ENCODE results near the gene KY.

KY gene

GRCh38 chr3:134646086-134646485 lies 4.7 kb downstream of the KY start:
- no peak for DNase-seq (ENCODE audit: low read depth in 3 of 3, low spot score in 1 of 3)

- DNase-seq (ENCODE audit: low read depth in 3 of 3, low spot score in 1 of 3): no peak
Measured at GRCh38 chr3:134645515-134645914, 5.3 kb downstream of the KY start.

GRCh38 chr3:134644731-134645514 lies 5.9 kb downstream of the KY start:
- no peak for DNase-seq (ENCODE audit: low read depth in 3 of 3, low spot score in 1 of 3)

- DNase-seq (ENCODE audit: low read depth in 3 of 3, low spot score in 1 of 3): no peak
Measured at GRCh38 chr3:134643150-134643675, 7.6 kb downstream of the KY start.

GRCh38 chr3:134642445-134643149 lies 8.2 kb downstream of the KY start:
- DNase-seq (ENCODE audit: low read depth in 3 of 3, low spot score in 1 of 3): no peak

GRCh38 chr3:134641671-134642300 lies 9.0 kb downstream of the KY start:
- no peak for DNase-seq (ENCODE audit: low read depth in 3 of 3, low spot score in 1 of 3)

GRCh38 chr3:134640872-134641470 lies 9.9 kb downstream of the KY start:
- DNase-seq (ENCODE audit: low read depth in 3 of 3, low spot score in 1 of 3): no peak

GRCh38 chr3:134640378-134640777 lies 10.4 kb downstream of the KY start:
- DNase-seq (ENCODE audit: low read depth in 3 of 3, low spot score in 1 of 3): no peak

GRCh38 chr3:134638385-134639030 lies 12.3 kb downstream of the KY start:
- no peak for DNase-seq (ENCODE audit: low read depth in 3 of 3, low spot score in 1 of 3)

- no peak for DNase-seq (ENCODE audit: low read depth in 3 of 3, low spot score in 1 of 3)
Measured at GRCh38 chr3:134636406-134636805, 14.4 kb downstream of the KY start.

GRCh38 chr3:134630506-134630905 lies 20.3 kb downstream of the KY start:
- no peak for DNase-seq (ENCODE audit: low read depth in 3 of 3, low spot score in 1 of 3)

- no peak for DNase-seq (ENCODE audit: low read depth in 3 of 3, low spot score in 1 of 3)
Measured at GRCh38 chr3:134628884-134629283, 21.9 kb downstream of the KY start.

- no peak for DNase-seq (ENCODE audit: low read depth in 3 of 3, low spot score in 1 of 3)
Measured at GRCh38 chr3:134627831-134628230, 23.0 kb downstream of the KY start.

- DNase-seq (ENCODE audit: low read depth in 3 of 3, low spot score in 1 of 3): no peak
Measured at GRCh38 chr3:134625885-134626741, 24.7 kb downstream of the KY start.

- no peak for DNase-seq (ENCODE audit: low read depth in 3 of 3, low spot score in 1 of 3)
Measured at GRCh38 chr3:134625462-134625861, 25.4 kb downstream of the KY start.

GRCh38 chr3:134624537-134625287 lies 26.1 kb downstream of the KY start:
- DNase-seq (ENCODE audit: low read depth in 3 of 3, low spot score in 1 of 3): no peak

- no peak for DNase-seq (ENCODE audit: low read depth in 3 of 3, low spot score in 1 of 3)
Measured at GRCh38 chr3:134623615-134624245, 27.1 kb downstream of the KY start.

- DNase-seq (ENCODE audit: low read depth in 3 of 3, low spot score in 1 of 3): no peak
Measured at GRCh38 chr3:134622806-134623365, 27.9 kb downstream of the KY start.

- DNase-seq (ENCODE audit: low read depth in 3 of 3, low spot score in 1 of 3): no peak
Measured at GRCh38 chr3:134621854-134622253, 29.0 kb downstream of the KY start.

All from stimulated activated CD4-positive, alpha-beta T cell treated with anti-CD3 and anti-CD28 coated beads, TNF-alpha, amount 100 ng/mL, for 1 hour (primary cell).